ENCODE data around the gene STAG1. TPM values are rescaled to one million over a fixed set of nuclear protein-coding genes. Genes with fewer than 3 reads are reported as not detected.

Gene STAG1
- total and polyA plus RNA-seq, 2 of the 13 experiments (the other 11 are each of a cell fraction or from before 2014, with no cell fraction given) = 6.2 to 25.9 TPM

- TF ChIP-seq SMAD3 (CRISPR knock-in tag; IDR thresholded peaks at IDR 0.05) (peak; percentile 41; the same call in 1 of the 2 replicates), ZBTB25 (CRISPR knock-in tag; IDR thresholded peaks at IDR 0.05) (peak; percentile 76), REPIN1 (CRISPR knock-in tag; IDR thresholded peaks at IDR 0.05; ENCODE audit: borderline replicate concordance, low read depth) (peak; percentile 92; the same call in 1 of the 2 replicates), HMGXB3 (CRISPR knock-in tag; IDR thresholded peaks at IDR 0.05; ENCODE audit: borderline replicate concordance) (no peak), KMT2B (CRISPR knock-in tag; IDR thresholded peaks at IDR 0.05) (peak; percentile 18), MAZ (IDR thresholded peaks at IDR 0.05; ENCODE audit: borderline replicate concordance, low read depth, low read length) (peak; percentile 81; the same call in 1 of the 2 replicates), MAZ (CRISPR knock-in tag; IDR thresholded peaks at IDR 0.05; ENCODE audit: low read depth) (peak; percentile 96), KDM5B (CRISPR knock-in tag; IDR thresholded peaks at IDR 0.05; ENCODE audit: borderline replicate concordance) (peak; percentile 76; the same call in 1 of the 2 replicates), SMAD9 (CRISPR knock-in tag; IDR thresholded peaks at IDR 0.05) (0 out of 2 replicates have a peak, but pooled peaks have one; percentile 12), POLR2AphosphoS2 (IDR thresholded peaks at IDR 0.05; ENCODE audit: low read depth, low read length) (no peak), ZNF326 (CRISPR knock-in tag; IDR thresholded peaks at IDR 0.05; ENCODE audit: borderline replicate concordance) (no peak), PAWR (CRISPR knock-in tag; IDR thresholded peaks at IDR 0.05; ENCODE audit: borderline replicate concordance) (no peak), ETV5 (CRISPR knock-in tag; IDR thresholded peaks at IDR 0.05; ENCODE audit: borderline replicate concordance) (peak; percentile 72), DPF2 (CRISPR knock-in tag; IDR thresholded peaks at IDR 0.05; ENCODE audit: borderline replicate concordance, low read depth) (no peak), HDAC1 (CRISPR knock-in tag; IDR thresholded peaks at IDR 0.05) (peak; percentile 90), TAF1 (CRISPR knock-in tag; IDR thresholded peaks at IDR 0.05) (peak; percentile 84), ELF3 (CRISPR knock-in tag; IDR thresholded peaks at IDR 0.05) (peak; percentile 70), HOXA5 (CRISPR knock-in tag; IDR thresholded peaks at IDR 0.05) (peak; percentile 74; the same call in 1 of the 2 replicates), ZKSCAN5 (CRISPR knock-in tag; IDR thresholded peaks at IDR 0.05) (no peak), MAFG (CRISPR knock-in tag; IDR thresholded peaks at IDR 0.05) (no peak), HMG20A (CRISPR knock-in tag; IDR thresholded peaks at IDR 0.05; ENCODE audit: borderline replicate concordance) (peak; percentile 17; the same call in 1 of the 2 replicates), ZNF570 (CRISPR knock-in tag; IDR thresholded peaks at IDR 0.05; ENCODE audit: borderline replicate concordance) (0 out of 2 replicates have a peak, but pooled peaks have one; percentile 41), NR1H2 (CRISPR knock-in tag; IDR thresholded peaks at IDR 0.05; ENCODE audit: borderline replicate concordance, low read depth) (peak; percentile 78; the same call in 1 of the 2 replicates), MXD3 (CRISPR knock-in tag; IDR thresholded peaks at IDR 0.05) (peak; percentile 60; the same call in 1 of the 2 replicates)
Observed at GRCh38 chr3:136752422-136753325, 496 bp upstream of the STAG1 start (continued).

Measured in HepG2 (cell line).